WERI-Rb-1 (cell line): ENCODE data around the gene ADIPOR2.
"Not testable (repeated sequence)": the region's sequence is repeated elsewhere in the genome, so short reads cannot be mapped to it uniquely, and the experiment has no call there.

Experiments
- DNase-seq: peaks from one replicate; pipeline ENCODE4 v3.0.0-alpha.2; 2020
- H3K27ac ChIP-seq: fragments of 250-450 bp; sonication (Bioruptor Pico); 2 replicates; pipeline ENCODE4 v1.5.1; 2020; ENCODE audit warnings: mild to moderate bottlenecking, moderate library complexity
- H3K27me3 ChIP-seq: fragments of 250-450 bp; sonication (Bioruptor Pico); 2 replicates; pipeline ENCODE4 v1.5.1; 2021; ENCODE audit warnings: mild to moderate bottlenecking, low read depth, moderate library complexity; ENCODE audit not compliant: insufficient read depth, severe bottlenecking
- H3K36me3 ChIP-seq: fragments of 250-450 bp; sonication (Bioruptor Pico); 2 replicates; pipeline ENCODE4 v1.5.1; 2020; ENCODE audit warnings: mild to moderate bottlenecking, moderate library complexity
- H3K4me3 ChIP-seq: 2 replicates; pipeline ENCODE4 v1.5.1; 2011; ENCODE audit warnings: low read depth, mild to moderate bottlenecking, control low read depth, low read length
- H3K9me3 ChIP-seq: fragments of 250-450 bp; sonication (Bioruptor Pico); 2 replicates; pipeline ENCODE4 v1.5.1; 2021; ENCODE audit warnings: mild to moderate bottlenecking, moderate library complexity; ENCODE audit not compliant: severe bottlenecking
- TF ChIP-seq, protein P1 (sequence below): IDR thresholded peaks from 2 replicates; pipeline ENCODE4 v1.5.1; 2011; ENCODE audit warnings: low read depth, mild to moderate bottlenecking, control low read depth, inconsistent platforms, low read length

The ADIPOR2 gene

DNA sequence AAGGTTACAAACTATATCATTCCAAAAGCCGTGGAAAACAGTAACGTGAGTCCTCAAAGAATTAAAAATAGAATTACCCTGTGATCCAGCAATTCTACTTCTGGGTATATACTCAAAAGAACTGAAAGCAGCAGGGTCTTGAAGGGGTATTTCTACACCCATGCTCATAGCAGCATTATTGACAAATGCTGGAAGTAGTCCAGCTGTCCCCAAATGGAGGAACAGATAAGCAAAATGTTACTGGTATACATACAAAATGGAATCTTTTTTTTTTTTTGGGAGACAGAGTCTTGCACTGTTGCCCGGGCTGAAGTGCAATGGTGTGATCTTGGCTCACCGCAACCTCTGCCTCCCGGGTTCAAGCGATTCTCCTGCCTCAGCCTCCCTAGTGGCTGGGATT, 32.9 kb downstream of the ADIPOR2 start:
- Histone ChIP-seq H3K4me3 (no peak overlapping the region), H3K27ac (no peak overlapping the region), H3K27me3 (no peaks in the 10 kb centered on the region), H3K9me3 (no peaks in the 10 kb centered on the region), H3K36me3 (peaks cover 6% of the 10 kb centered on the region; the same call in 1 of the 2 replicates)
- TF ChIP-seq, protein P1, sequence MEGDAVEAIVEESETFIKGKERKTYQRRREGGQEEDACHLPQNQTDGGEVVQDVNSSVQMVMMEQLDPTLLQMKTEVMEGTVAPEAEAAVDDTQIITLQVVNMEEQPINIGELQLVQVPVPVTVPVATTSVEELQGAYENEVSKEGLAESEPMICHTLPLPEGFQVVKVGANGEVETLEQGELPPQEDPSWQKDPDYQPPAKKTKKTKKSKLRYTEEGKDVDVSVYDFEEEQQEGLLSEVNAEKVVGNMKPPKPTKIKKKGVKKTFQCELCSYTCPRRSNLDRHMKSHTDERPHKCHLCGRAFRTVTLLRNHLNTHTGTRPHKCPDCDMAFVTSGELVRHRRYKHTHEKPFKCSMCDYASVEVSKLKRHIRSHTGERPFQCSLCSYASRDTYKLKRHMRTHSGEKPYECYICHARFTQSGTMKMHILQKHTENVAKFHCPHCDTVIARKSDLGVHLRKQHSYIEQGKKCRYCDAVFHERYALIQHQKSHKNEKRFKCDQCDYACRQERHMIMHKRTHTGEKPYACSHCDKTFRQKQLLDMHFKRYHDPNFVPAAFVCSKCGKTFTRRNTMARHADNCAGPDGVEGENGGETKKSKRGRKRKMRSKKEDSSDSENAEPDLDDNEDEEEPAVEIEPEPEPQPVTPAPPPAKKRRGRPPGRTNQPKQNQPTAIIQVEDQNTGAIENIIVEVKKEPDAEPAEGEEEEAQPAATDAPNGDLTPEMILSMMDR, result no peak
- no peak for DNase-seq

DNA sequence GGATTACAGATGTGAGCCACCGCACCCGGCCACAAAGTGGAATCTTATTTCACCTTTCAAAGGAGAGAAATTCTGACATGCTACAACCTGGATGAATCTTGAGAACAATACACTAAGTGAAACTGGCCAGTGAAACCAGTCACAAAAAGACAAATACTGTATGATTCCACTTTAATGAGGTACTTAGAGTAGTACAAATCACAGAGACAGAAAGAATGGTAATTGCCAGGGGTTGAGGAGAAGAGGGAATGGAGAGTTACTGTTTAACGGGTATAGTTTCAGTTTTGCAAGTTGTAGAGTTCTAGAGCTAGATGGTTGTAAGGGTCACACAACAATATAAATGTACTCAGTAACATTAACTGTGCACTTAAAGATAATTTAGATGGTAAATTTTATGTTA, 33.4 kb downstream of the ADIPOR2 start:
- H3K4me3 ChIP-seq, result no peak overlapping the region
- peaks cover 6% of the 10 kb centered on the region; the same call in 1 of the 2 replicates for H3K36me3 ChIP-seq
- no peaks in the 10 kb centered on the region for H3K9me3 ChIP-seq
- TF ChIP-seq, protein P1, result no peak
- H3K27me3 ChIP-seq, result no peaks in the 10 kb centered on the region
- H3K27ac ChIP-seq, result no peak overlapping the region
- DNase-seq, result no peak

DNA sequence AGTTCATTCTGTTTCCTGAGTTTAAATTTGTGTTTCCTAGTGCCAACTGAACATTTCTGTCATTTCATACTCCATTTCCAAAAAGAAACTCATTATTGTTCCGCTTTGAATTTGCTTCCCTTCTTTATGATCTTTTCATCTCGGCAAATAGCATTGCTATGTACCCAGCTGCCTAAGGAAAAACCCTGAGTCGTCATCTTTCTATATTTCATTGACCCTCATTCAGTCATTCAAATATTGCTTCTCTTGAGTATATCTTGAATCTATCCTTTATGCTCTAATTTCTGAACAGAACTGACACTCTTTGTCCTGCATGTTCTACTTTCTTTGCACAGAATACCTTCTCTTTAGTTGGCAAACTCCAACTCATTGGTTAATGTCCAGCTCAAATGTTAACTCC, 35.9 kb downstream of the ADIPOR2 start:
- TF ChIP-seq, protein P1, result no peak
- Histone ChIP-seq H3K27ac (no peak overlapping the region), H3K27me3 (no peaks in the 10 kb centered on the region), H3K4me3 (no peak overlapping the region), H3K9me3 (no peaks in the 10 kb centered on the region), H3K36me3 (peaks cover 3% of the 10 kb centered on the region; the same call in 1 of the 2 replicates)
- no peak for DNase-seq

DNA sequence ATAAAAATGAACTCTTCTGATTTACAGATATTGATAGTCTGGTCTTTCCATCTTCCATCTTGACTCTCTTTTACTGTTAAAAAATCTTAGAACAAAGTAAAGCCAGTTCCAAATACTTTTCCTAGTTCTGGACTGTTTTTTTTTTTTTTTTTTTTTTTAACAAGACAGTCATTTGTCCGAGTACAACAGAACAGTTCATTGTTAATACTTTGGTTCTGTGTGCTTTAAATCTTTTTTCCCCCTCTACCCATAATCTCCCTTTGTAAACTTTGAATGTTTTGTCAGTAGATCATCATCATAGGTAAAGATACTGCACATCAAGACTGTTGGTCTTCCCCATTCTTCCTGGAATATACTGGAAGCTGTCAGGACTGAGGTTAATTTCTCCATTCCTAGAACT, 38.0 kb downstream of the ADIPOR2 start:
- H3K9me3 ChIP-seq, result no peaks in the 10 kb centered on the region
- H3K4me3 ChIP-seq, result no peak overlapping the region
- H3K36me3 ChIP-seq, result no peaks in the 10 kb centered on the region; the same call in 1 of the 2 replicates
- H3K27ac ChIP-seq, result no peak overlapping the region
- no peaks in the 10 kb centered on the region for H3K27me3 ChIP-seq
- no peak for DNase-seq
- TF ChIP-seq, protein P1, result no peak

DNA sequence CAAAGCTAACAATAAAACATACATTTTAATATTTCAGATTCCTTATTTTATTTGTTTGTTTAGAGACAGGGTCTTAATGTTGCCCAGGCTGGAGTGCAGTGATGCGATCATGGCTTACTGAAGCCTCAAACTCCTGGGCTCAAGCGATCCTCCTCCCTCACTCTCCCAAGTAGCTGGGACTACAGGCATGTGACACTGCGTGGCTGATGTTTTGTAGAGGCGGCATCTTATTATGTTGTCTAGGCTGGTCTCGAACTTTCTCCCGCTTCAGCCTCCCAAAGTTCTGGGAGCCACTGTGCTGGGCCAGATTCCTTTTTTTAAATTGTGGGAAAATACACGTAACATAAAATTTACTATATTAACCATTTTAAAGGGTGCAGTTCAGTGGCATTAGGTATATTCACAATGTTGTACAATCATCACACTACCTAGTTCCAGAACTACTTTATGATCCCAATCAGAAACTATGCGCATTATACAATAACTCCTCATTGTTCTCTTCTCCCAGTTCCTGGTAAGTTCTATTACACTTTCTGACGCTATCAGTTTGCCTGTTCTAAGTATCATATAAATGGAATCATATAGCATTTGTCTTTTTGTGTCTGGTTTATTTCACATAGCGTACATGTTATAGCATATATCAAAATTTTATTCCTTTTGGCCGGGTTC, 40.3 kb downstream of the ADIPOR2 start:
- Histone ChIP-seq H3K27ac (no peak overlapping the region), H3K36me3 (no peaks in the 10 kb centered on the region; the same call in 1 of the 2 replicates), H3K27me3 (no peaks in the 10 kb centered on the region), H3K4me3 (no peak overlapping the region), H3K9me3 (no peaks in the 10 kb centered on the region)
- TF ChIP-seq, protein P1, result no peak
- no peak for DNase-seq

DNA sequence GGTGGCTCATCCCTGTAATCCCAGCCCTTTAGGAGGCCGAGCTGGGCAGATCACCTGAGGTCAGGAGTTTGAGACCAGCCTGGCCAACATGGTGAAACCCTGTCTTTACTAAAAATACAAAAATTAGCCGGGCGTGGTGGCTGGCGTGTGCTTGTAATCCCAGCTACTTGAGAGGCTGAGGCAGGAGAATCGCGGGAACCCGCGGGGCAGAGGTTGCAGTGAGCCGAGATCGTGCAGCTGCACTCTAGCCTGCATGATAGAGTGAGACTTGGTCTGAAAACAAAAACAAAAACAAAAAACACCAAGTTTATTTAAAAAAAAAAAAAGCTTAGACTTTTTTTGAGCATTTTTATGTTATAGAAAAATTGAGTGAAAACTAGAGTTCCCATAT, 40.8 kb downstream of the ADIPOR2 start:
- not testable (repeated sequence) for DNase-seq, H3K4me3 ChIP-seq, H3K27me3 ChIP-seq, H3K27ac ChIP-seq, H3K36me3 ChIP-seq, H3K9me3 ChIP-seq
